HEK293 (cell line): ENCODE measurements around the gene RRP1B.

Source experiments
- BCL11A ChIP-seq: fragments of 450-650 bp; formaldehyde crosslinking; IDR thresholded peaks from 2 replicates; pipeline ENCODE4 v1.5.1; 2016; ENCODE audit warnings: low read depth, missing biosample characterization, missing genetic modification characterization
- BCL6B ChIP-seq: fragments of 450-650 bp; formaldehyde crosslinking; IDR thresholded peaks from 2 replicates; pipeline ENCODE4 v1.5.1; 2017; ENCODE audit warnings: missing biosample characterization, missing genetic modification characterization
- GLIS2 ChIP-seq: fragments of 450-650 bp; formaldehyde crosslinking; IDR thresholded peaks from 2 replicates; pipeline ENCODE4 v1.5.1; 2016; ENCODE audit warnings: missing biosample characterization, missing genetic modification characterization
- KLF16 ChIP-seq: fragments of 450-650 bp; formaldehyde crosslinking; IDR thresholded peaks from 2 replicates; pipeline ENCODE4 v1.5.1; 2017; ENCODE audit warnings: missing biosample characterization, missing genetic modification characterization
- KLF9 ChIP-seq: fragments of 450-650 bp; formaldehyde crosslinking; IDR thresholded peaks from 2 replicates; pipeline ENCODE4 v1.5.1; 2016; ENCODE audit warnings: missing biosample characterization, missing genetic modification characterization, low read depth
- PRDM2 ChIP-seq: fragments of 450-650 bp; formaldehyde crosslinking; IDR thresholded peaks from 2 replicates; pipeline ENCODE4 v1.5.1; 2016; ENCODE audit warnings: missing biosample characterization, missing genetic modification characterization, borderline replicate concordance
- PRDM4 ChIP-seq: fragments of 450-650 bp; formaldehyde crosslinking; IDR thresholded peaks from 2 replicates; pipeline ENCODE4 v1.5.1; 2017; ENCODE audit warnings: missing biosample characterization, missing genetic modification characterization
- SP7 ChIP-seq: fragments of 450-650 bp; formaldehyde crosslinking; IDR thresholded peaks from 2 replicates; pipeline ENCODE4 v1.5.1; 2016; ENCODE audit warnings: missing biosample characterization, missing genetic modification characterization
- ZBTB21 ChIP-seq: fragments of 450-650 bp; formaldehyde crosslinking; IDR thresholded peaks from 2 replicates; pipeline ENCODE4 v1.5.1; 2017; ENCODE audit warnings: missing biosample characterization, missing genetic modification characterization
- ZBTB26 ChIP-seq: fragments of 450-650 bp; formaldehyde crosslinking; optimal IDR thresholded peaks from 2 replicates; pipeline ENCODE3; 2016; ENCODE audit warnings: missing biosample characterization, mild to moderate bottlenecking, missing genetic modification characterization
- ZNF280D ChIP-seq: fragments of 450-650 bp; formaldehyde crosslinking; IDR thresholded peaks from 2 replicates; pipeline ENCODE4 v1.5.1; 2016; ENCODE audit warnings: missing biosample characterization, missing genetic modification characterization
- ZNF335 ChIP-seq: fragments of 450-650 bp; formaldehyde crosslinking; conservative IDR thresholded peaks from 2 replicates; pipeline ENCODE4 v1.5.1; 2016; ENCODE audit warnings: missing biosample characterization, missing genetic modification characterization
- ZNF391 ChIP-seq: fragments of 450-650 bp; formaldehyde crosslinking; IDR thresholded peaks from 2 replicates; pipeline ENCODE4 v1.5.1; 2016; ENCODE audit warnings: low read depth, missing biosample characterization, missing genetic modification characterization, borderline replicate concordance
- ZNF416 ChIP-seq: fragments of 450-650 bp; formaldehyde crosslinking; IDR thresholded peaks from 2 replicates; pipeline ENCODE4 v1.5.1; 2016; ENCODE audit warnings: missing biosample characterization, missing genetic modification characterization
- ZNF610 ChIP-seq: fragments of 450-650 bp; formaldehyde crosslinking; IDR thresholded peaks from 2 replicates; pipeline ENCODE4 v1.5.1; 2016; ENCODE audit warnings: missing biosample characterization, missing genetic modification characterization, borderline replicate concordance
- ZNF664 ChIP-seq: fragments of 450-650 bp; formaldehyde crosslinking; IDR thresholded peaks from 2 replicates; pipeline ENCODE4 v1.5.1; 2016; ENCODE audit warnings: missing biosample characterization, missing genetic modification characterization
- ZNF692 ChIP-seq: fragments of 450-650 bp; formaldehyde crosslinking; IDR thresholded peaks from 2 replicates; pipeline ENCODE4 v1.5.1; 2016; ENCODE audit warnings: missing biosample characterization, missing genetic modification characterization
- ZSCAN16 ChIP-seq: fragments of 450-650 bp; formaldehyde crosslinking; IDR thresholded peaks from 2 replicates; pipeline ENCODE4 v1.5.1; 2016; ENCODE audit warnings: missing biosample characterization, missing genetic modification characterization

Gene RRP1B

GRCh38 chr21:43728467-43729390 is 69.4 kb downstream of the RRP1B start (continued):
- no peak for TF ChIP-seq PRDM2 (tag by site-specific recombination)
- no peak for TF ChIP-seq ZNF664 (tag by site-specific recombination)
- peak; percentile 79 for TF ChIP-seq KLF9 (tag by site-specific recombination)
- 0 out of 2 replicates have a peak, but pooled peaks have one; percentile 1 for TF ChIP-seq ZNF280D (tag by site-specific recombination)
- TF ChIP-seq BCL6B = no peak
- peak; percentile 75; the same call in 1 of the 2 replicates for TF ChIP-seq ZSCAN16 (tag by site-specific recombination)
- TF ChIP-seq GLIS2 = peak; percentile 82; the same call in 1 of the 2 replicates
- peak; percentile 76 for TF ChIP-seq ZBTB21 (tag by site-specific recombination)
- peak; percentile 91 for TF ChIP-seq ZBTB26 (tag by site-specific recombination)
- peak; percentile 97 for TF ChIP-seq ZNF692 (tag by site-specific recombination)
- TF ChIP-seq KLF16 = peak; percentile 100
- TF ChIP-seq ZNF416 (tag by site-specific recombination) = no peak
- TF ChIP-seq SP7 = peak; percentile 99
- TF ChIP-seq BCL11A (tag by site-specific recombination) = peak; percentile 51; the same call in 1 of the 2 replicates
- peak; percentile 47 for TF ChIP-seq PRDM4
- peak; percentile 98 for TF ChIP-seq ZNF335 (tag by site-specific recombination)
- TF ChIP-seq ZNF610 (tag by site-specific recombination) = peak; percentile 91
- TF ChIP-seq ZNF391 (tag by site-specific recombination) = peak; percentile 97
